Stimulated activated CD8-positive, alpha-beta memory T cell treated with anti-CD3 and anti-CD28 coated beads, Interleukin-4, amount 100 ng/mL, for 1 hour (primary cell): ENCODE measurements around the gene UCP2.

Experiments
- DNase-seq, 2 donors: peaks; one replicate each; pipeline ENCODE4 v3.0.0-alpha.2; 2020; ENCODE audit warnings: low read depth in 2 of 2, low spot score in 1 of 2

The UCP2 gene

GRCh38 chr11:73982595-73982989 is at the start of gene UCP2:
UCP2 (minus strand) TSS chr11:73982843; CDS start chr11:73978378, 4,465 bp downstream.
- DNase-seq: peak; percentile 77 to 79

- no peak for DNase-seq
These were observed 48.4 kb upstream of the UCP2 start for GRCh38 chr11:74030723-74031676.

- no peak for DNase-seq
These were observed 43.0 kb upstream of the UCP2 start for GRCh38 chr11:74025467-74026166.

GRCh38 chr11:74024261-74025029 is 41.8 kb upstream of the UCP2 start:
- DNase-seq: no peak

GRCh38 chr11:74023276-74023675 is 40.6 kb upstream of the UCP2 start:
- DNase-seq: no peak

GRCh38 chr11:74022546-74022945 is 39.9 kb upstream of the UCP2 start:
- DNase-seq: no peak

- no peak for DNase-seq
These were observed 39.4 kb upstream of the UCP2 start for GRCh38 chr11:74021998-74022397.

- no peak for DNase-seq
These were observed 37.9 kb upstream of the UCP2 start for GRCh38 chr11:74020539-74020938.

GRCh38 chr11:74019860-74020259 is 37.2 kb upstream of the UCP2 start:
- DNase-seq: no peak

GRCh38 chr11:74019104-74019738 is 36.6 kb upstream of the UCP2 start:
- no peak for DNase-seq

GRCh38 chr11:74018331-74019005 is 35.8 kb upstream of the UCP2 start:
- no peak for DNase-seq

- DNase-seq: no peak
These were observed 35.0 kb upstream of the UCP2 start for GRCh38 chr11:74017631-74018030.

- DNase-seq: no peak
These were observed 33.5 kb upstream of the UCP2 start for GRCh38 chr11:74015919-74016684.

- DNase-seq: no peak
These were observed 32.2 kb upstream of the UCP2 start for GRCh38 chr11:74014880-74015279.

GRCh38 chr11:74013141-74013540 is 30.5 kb upstream of the UCP2 start:
- DNase-seq: no peak

- no peak for DNase-seq
These were observed 29.6 kb upstream of the UCP2 start for GRCh38 chr11:74012074-74012809.

GRCh38 chr11:74011360-74012073 is 28.9 kb upstream of the UCP2 start:
- DNase-seq: no peak
